SU-DHL-6 (cell line): ENCODE measurements around the gene KLHL29.

Source experiments
- EZH2phosphoT487 ChIP-seq: fragments of 200-600 bp; sonication (generic), shearing (Covaris generic); conservative IDR thresholded peaks from 2 replicates; pipeline ENCODE4 v1.6.1; 2018; ENCODE audit warnings: mild to moderate bottlenecking, antibody characterized with exemption, low read length, moderate library complexity, mixed read lengths
- TF ChIP-seq, protein P1 (sequence below): fragments of 200-600 bp; sonication (generic); IDR thresholded peaks from one replicate; pipeline ENCODE4 v1.5.1; 2017; ENCODE audit warnings: antibody characterized with exemption, mild to moderate bottlenecking, low read length, moderate library complexity; ENCODE audit not compliant: insufficient read depth, poor library complexity, severe bottlenecking

DNA sequence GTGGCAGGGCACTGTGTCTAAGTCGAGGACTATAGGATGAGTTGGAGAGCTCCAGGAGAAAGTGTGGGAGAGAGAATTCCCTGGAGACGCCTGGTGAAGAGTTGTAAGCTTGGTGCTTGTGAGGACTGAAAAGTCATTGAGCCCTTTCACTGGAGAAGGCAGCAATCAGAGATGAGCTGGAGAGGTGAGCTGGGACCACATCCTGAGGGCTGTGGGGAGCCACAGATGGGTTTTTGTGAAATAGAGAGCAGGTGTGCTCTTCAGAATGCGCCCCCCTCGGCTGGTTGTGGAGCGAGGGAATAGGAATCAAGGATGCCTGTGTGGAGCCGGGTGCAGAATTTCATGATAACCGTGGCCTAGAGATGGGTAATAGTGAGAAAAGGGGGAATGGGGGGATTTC lies 224.3 kb downstream of the KLHL29 start:
- TF ChIP-seq, protein P1, sequence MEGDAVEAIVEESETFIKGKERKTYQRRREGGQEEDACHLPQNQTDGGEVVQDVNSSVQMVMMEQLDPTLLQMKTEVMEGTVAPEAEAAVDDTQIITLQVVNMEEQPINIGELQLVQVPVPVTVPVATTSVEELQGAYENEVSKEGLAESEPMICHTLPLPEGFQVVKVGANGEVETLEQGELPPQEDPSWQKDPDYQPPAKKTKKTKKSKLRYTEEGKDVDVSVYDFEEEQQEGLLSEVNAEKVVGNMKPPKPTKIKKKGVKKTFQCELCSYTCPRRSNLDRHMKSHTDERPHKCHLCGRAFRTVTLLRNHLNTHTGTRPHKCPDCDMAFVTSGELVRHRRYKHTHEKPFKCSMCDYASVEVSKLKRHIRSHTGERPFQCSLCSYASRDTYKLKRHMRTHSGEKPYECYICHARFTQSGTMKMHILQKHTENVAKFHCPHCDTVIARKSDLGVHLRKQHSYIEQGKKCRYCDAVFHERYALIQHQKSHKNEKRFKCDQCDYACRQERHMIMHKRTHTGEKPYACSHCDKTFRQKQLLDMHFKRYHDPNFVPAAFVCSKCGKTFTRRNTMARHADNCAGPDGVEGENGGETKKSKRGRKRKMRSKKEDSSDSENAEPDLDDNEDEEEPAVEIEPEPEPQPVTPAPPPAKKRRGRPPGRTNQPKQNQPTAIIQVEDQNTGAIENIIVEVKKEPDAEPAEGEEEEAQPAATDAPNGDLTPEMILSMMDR: no peak
- no peak for TF ChIP-seq EZH2phosphoT487
